ENCODE measurements around the gene LYPD1. TPM values are rescaled to one million over a fixed set of nuclear protein-coding genes. Genes with fewer than 3 reads are reported as not detected.
A peak's percentile ranks its signal among the peaks of the same experiment; 100 is the strongest.

LYPD1 gene
- polyA plus RNA-seq, 2 of the 4 experiments (the other 2 are of a cell fraction): 3.6 to 12.0 TPM

GRCh38 chr2:132671151-132671835 lies 1.3 kb upstream of the LYPD1 start:
- peak overlapping the region; percentile 60 for H3K4me3 ChIP-seq
- no peak for FAIRE-seq
- H3K27ac ChIP-seq: peak overlapping the region; percentile 63 to 86
- H3K4me1 ChIP-seq: peaks cover 13% of the 10 kb centered on the region
- WGBS (ENCODE audit: missing lambda C conversion rate): 11% methylated on average over 23 of the region's 23 CpGs
- H3K4me2 ChIP-seq: peak overlapping the region; percentile 99
- DNase-seq (ENCODE audit: low read depth in 1 of 2, low spot score in 1 of 2): peak; percentile 16 to 67
- TF ChIP-seq, protein P1, sequence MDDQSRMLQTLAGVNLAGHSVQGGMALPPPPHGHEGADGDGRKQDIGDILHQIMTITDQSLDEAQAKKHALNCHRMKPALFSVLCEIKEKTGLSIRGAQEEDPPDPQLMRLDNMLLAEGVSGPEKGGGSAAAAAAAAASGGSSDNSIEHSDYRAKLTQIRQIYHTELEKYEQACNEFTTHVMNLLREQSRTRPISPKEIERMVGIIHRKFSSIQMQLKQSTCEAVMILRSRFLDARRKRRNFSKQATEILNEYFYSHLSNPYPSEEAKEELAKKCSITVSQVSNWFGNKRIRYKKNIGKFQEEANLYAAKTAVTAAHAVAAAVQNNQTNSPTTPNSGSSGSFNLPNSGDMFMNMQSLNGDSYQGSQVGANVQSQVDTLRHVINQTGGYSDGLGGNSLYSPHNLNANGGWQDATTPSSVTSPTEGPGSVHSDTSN (IDR thresholded peaks at IDR 0.05): no peak
- TF ChIP-seq JUNB (IDR thresholded peaks at IDR 0.05) (peak; percentile 78), JUN (IDR thresholded peaks at IDR 0.05) (peak in 1 of 2 experiments; percentile 42; a peak in 1 of 5 replicates), CBX2 (IDR thresholded peaks at IDR 0.05; ENCODE audit: borderline replicate concordance, low read depth) (no peak), FOSL2 (IDR thresholded peaks at IDR 0.05) (peak; percentile 67; the same call in 1 of the 2 replicates), FOSL2 (CRISPR knock-in tag; IDR thresholded peaks at IDR 0.05) (peak; percentile 55), POLR2A (IDR thresholded peaks at IDR 0.05; ENCODE audit: low read length) (no peak), NPAS2 (CRISPR knock-in tag; IDR thresholded peaks at IDR 0.05; ENCODE audit: borderline replicate concordance) (no peak), PHF8 (IDR thresholded peaks at IDR 0.05; ENCODE audit: borderline replicate concordance, low read depth) (no peak), GATA3 (IDR thresholded peaks at IDR 0.05; ENCODE audit: borderline replicate concordance) (peak; percentile 22; the same call in 1 of the 2 replicates), KDM1A (IDR thresholded peaks at IDR 0.05; ENCODE audit: low read depth) (no peak)
- no peaks in the 10 kb centered on the region for H3K9me3 ChIP-seq
- ATAC-seq: peak; percentile 15 to 42
- CTCF ChIA-PET: interaction anchor here (1.5 kb wide), 1 partner anchor 14 kb away, joined by 3 read pairs; no protein-coding TSS in a partner anchor
- POLR2A ChIA-PET: no interaction called here

DNA sequence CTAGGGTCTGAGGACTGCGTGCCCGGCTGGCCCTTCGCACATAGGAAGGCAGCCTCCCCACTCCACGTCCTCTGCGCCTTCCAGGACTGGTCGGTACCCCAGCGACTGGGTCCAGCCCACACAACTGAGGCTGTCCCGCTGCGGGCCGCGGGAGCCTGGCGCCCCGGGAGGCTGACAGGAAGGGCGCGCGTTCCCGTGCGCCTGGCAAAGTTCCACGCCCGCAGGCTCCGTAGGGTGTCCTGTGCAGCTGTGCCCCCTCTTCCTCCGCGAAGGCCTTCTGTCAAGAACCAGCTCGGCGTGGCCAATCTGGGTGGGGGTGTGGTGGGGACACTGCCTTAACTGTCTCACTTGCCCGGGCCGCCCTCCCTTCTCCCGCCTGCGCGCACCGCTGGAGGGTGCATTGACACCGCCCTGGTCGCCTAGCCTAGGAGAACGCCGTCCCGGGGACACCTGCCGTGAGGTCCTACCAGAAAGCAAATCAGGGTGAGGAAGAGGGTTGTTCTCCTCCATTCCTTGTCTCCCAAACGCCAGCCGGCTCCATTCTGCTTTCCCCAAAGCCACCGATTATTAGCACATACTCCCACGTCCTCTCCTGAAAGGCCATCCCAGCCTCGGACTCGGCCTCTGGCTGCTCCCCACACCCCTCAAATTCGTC lies 618 bp upstream of the LYPD1 start:
- Histone ChIP-seq H3K9me3 (no peaks in the 10 kb centered on the region), H3K4me2 (peak overlapping the region; percentile 99), H3K4me3 (peak overlapping the region; percentile 60), H3K4me1 (peaks cover 13% of the 10 kb centered on the region), H3K27ac (peak overlapping the region; percentile 63 to 86)
- no peak for FAIRE-seq
- CTCF ChIA-PET: interaction anchor here (1.0 to 1.5 kb wide), 2 partner anchors 14 to 510 kb away, joined by 3 read pairs; no protein-coding TSS in a partner anchor
- 2% methylated on average over 10 of the region's 44 CpGs for WGBS (ENCODE audit: missing lambda C conversion rate)
- POLR2A ChIA-PET: no interaction called here
- ATAC-seq: peak; percentile 68 to 71
- TF ChIP-seq RAD21 (conservative IDR thresholded peaks at IDR 0.05 in 1 of 2, IDR thresholded peaks at IDR 0.05 in 1 of 2) (0 out of 5 replicates have a peak, but pooled peaks of 1 of the 2 experiments have one; percentile 20), FOSL2 (IDR thresholded peaks at IDR 0.05) (no peak), FOSL2 (CRISPR knock-in tag; IDR thresholded peaks at IDR 0.05) (no peak), SREBF2 (IDR thresholded peaks at IDR 0.05) (no peak), ZFP36 (IDR thresholded peaks at IDR 0.05; ENCODE audit: borderline replicate concordance, partially characterized antibody) (no peak), POLR2A (IDR thresholded peaks at IDR 0.05; ENCODE audit: low read length) (no peak), SMC3 (IDR thresholded peaks at IDR 0.05) (0 out of 3 replicates have a peak, but pooled peaks have one; percentile 2), ZNF302 (CRISPR knock-in tag; IDR thresholded peaks at IDR 0.05) (no peak), MAX (IDR thresholded peaks at IDR 0.05) (0 out of 2 replicates have a peak, but pooled peaks have one; percentile 14), CHD2 (IDR thresholded peaks at IDR 0.05; ENCODE audit: low read length, partially characterized antibody) (no peak), TFCP2L1 (CRISPR knock-in tag; IDR thresholded peaks at IDR 0.05) (no peak), ZSCAN20 (CRISPR knock-in tag; IDR thresholded peaks at IDR 0.05) (no peak)
- TF ChIP-seq, protein P2, sequence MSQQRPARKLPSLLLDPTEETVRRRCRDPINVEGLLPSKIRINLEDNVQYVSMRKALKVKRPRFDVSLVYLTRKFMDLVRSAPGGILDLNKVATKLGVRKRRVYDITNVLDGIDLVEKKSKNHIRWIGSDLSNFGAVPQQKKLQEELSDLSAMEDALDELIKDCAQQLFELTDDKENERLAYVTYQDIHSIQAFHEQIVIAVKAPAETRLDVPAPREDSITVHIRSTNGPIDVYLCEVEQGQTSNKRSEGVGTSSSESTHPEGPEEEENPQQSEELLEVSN (IDR thresholded peaks at IDR 0.05; ENCODE audit: borderline replicate concordance, low read depth): 0 out of 2 replicates have a peak, but pooled peaks have one; percentile 34
- DNase-seq (ENCODE audit: low read depth in 1 of 2, low spot score in 1 of 2): peak in 1 of 2 experiments; percentile 38

Measured in A549 (cell line).